ENCODE measurements around the gene ARHGEF17.

Gene ARHGEF17

DNA sequence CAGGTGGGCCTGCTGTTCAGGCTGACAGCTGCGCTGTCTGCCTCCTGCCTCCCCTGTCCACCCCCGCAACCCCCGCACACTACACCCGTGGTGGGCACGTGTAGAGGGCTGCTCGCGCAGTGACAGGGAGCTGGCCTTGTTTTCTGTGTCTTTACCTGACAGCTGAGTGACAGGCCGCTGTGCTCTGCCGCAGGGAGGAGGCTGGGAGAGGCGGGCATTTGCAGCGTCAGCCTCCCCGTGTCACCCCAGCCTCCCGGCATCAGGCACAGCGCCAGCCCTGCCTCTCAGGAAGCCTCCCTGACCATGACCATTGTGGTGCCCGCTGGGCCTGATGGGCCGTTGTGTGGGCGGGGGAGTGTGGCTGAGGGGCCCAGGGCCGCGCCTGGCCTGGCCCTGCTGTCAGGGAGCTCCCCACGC is 36.1 kb downstream of the ARHGEF17 start:
- H3K36me3 ChIP-seq (ENCODE audit: control insufficient read depth, low read length): no peaks in the 10 kb centered on the region
- no peaks in the 10 kb centered on the region for H3F3A ChIP-seq (ENCODE audit: control insufficient read depth, insufficient read depth)
- H3K9me3 ChIP-seq (ENCODE audit: control insufficient read depth, insufficient read depth, low read length): no peaks in the 10 kb centered on the region
- H4K20me1 ChIP-seq (ENCODE audit: control insufficient read depth, insufficient read depth, low read depth, low read length): no peaks in the 10 kb centered on the region
- no peaks in the 10 kb centered on the region for H3K79me2 ChIP-seq (ENCODE audit: control insufficient read depth, low read length)
- H3K27me3 ChIP-seq (ENCODE audit: control insufficient read depth, low read length): peaks cover 3% of the 10 kb centered on the region; the same call in 1 of the 2 replicates
- no peaks in the 10 kb centered on the region for H3K4me1 ChIP-seq (ENCODE audit: control insufficient read depth, low read length)
- H3K4me3 ChIP-seq (ENCODE audit: low read length): no peak overlapping the region
- no peak overlapping the region for H3K27ac ChIP-seq (ENCODE audit: low read depth, low read length)
- no peak overlapping the region for H3K4me2 ChIP-seq (ENCODE audit: low read length)
- TF ChIP-seq, protein P1, sequence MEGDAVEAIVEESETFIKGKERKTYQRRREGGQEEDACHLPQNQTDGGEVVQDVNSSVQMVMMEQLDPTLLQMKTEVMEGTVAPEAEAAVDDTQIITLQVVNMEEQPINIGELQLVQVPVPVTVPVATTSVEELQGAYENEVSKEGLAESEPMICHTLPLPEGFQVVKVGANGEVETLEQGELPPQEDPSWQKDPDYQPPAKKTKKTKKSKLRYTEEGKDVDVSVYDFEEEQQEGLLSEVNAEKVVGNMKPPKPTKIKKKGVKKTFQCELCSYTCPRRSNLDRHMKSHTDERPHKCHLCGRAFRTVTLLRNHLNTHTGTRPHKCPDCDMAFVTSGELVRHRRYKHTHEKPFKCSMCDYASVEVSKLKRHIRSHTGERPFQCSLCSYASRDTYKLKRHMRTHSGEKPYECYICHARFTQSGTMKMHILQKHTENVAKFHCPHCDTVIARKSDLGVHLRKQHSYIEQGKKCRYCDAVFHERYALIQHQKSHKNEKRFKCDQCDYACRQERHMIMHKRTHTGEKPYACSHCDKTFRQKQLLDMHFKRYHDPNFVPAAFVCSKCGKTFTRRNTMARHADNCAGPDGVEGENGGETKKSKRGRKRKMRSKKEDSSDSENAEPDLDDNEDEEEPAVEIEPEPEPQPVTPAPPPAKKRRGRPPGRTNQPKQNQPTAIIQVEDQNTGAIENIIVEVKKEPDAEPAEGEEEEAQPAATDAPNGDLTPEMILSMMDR (IDR thresholded peaks at IDR 0.05; ENCODE audit: low read depth, low read length, poor library complexity, severe bottlenecking): no peak
- no peak for TF ChIP-seq EZH2phosphoT487 (IDR thresholded peaks at IDR 0.05; ENCODE audit: borderline replicate concordance, low read length)
- no peaks in the 10 kb centered on the region for H3K9me2 ChIP-seq (replicated peaks; ENCODE audit: control insufficient read depth, low read length)

DNA sequence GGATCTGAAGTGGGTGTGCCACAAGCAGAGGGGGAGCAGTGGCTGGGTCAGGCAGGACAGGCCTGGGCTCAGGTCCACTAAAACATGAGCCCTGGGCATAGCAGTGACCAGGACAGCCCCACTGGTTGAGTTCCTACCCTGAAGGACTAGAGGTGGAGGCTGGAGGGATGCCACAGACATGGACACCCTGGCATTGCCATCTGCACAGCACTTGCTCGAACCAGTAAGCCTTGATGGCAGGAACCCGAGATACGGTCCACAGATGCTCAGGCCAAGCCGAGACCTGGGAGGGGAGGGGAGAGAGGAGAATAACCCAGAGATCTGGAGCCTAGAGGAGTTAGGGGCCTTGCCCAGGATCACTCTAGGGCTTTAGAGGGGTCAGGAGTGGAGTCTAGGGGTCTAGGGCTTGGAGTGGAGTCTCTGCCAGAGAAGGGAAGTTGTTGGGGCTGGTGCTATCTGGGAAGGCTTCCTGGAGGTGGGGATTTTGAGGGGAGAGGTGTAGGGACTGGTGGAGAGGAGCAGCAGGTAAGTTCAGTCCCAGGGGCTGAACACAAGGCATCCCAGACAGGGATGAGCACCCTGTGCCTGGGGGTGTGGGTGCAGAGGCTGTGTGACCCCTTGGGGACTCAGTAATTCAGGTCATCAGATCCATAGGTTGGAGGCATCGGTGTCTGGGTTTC is 37.5 kb downstream of the ARHGEF17 start:
- H3K4me2 ChIP-seq (ENCODE audit: low read length): no peak overlapping the region
- no peaks in the 10 kb centered on the region for H4K20me1 ChIP-seq (ENCODE audit: control insufficient read depth, insufficient read depth, low read depth, low read length)
- H3K9me2 ChIP-seq (replicated peaks; ENCODE audit: control insufficient read depth, low read length): no peaks in the 10 kb centered on the region
- H3K9me3 ChIP-seq (ENCODE audit: control insufficient read depth, insufficient read depth, low read length): no peaks in the 10 kb centered on the region
- TF ChIP-seq EZH2phosphoT487 (IDR thresholded peaks at IDR 0.05; ENCODE audit: borderline replicate concordance, low read length): no peak
- TF ChIP-seq, protein P1 (IDR thresholded peaks at IDR 0.05; ENCODE audit: low read depth, low read length, poor library complexity, severe bottlenecking): no peak
- H3K4me3 ChIP-seq (ENCODE audit: low read length): no peak overlapping the region
- H3K79me2 ChIP-seq (ENCODE audit: control insufficient read depth, low read length): no peaks in the 10 kb centered on the region
- no peaks in the 10 kb centered on the region for H3K4me1 ChIP-seq (ENCODE audit: control insufficient read depth, low read length)
- H3K27ac ChIP-seq (ENCODE audit: low read depth, low read length): no peak overlapping the region
- peaks cover 6% of the 10 kb centered on the region; the same call in 1 of the 2 replicates for H3K27me3 ChIP-seq (ENCODE audit: control insufficient read depth, low read length)
- no peaks in the 10 kb centered on the region for H3F3A ChIP-seq (ENCODE audit: control insufficient read depth, insufficient read depth)
- H3K36me3 ChIP-seq (ENCODE audit: control insufficient read depth, low read length): no peaks in the 10 kb centered on the region

DNA sequence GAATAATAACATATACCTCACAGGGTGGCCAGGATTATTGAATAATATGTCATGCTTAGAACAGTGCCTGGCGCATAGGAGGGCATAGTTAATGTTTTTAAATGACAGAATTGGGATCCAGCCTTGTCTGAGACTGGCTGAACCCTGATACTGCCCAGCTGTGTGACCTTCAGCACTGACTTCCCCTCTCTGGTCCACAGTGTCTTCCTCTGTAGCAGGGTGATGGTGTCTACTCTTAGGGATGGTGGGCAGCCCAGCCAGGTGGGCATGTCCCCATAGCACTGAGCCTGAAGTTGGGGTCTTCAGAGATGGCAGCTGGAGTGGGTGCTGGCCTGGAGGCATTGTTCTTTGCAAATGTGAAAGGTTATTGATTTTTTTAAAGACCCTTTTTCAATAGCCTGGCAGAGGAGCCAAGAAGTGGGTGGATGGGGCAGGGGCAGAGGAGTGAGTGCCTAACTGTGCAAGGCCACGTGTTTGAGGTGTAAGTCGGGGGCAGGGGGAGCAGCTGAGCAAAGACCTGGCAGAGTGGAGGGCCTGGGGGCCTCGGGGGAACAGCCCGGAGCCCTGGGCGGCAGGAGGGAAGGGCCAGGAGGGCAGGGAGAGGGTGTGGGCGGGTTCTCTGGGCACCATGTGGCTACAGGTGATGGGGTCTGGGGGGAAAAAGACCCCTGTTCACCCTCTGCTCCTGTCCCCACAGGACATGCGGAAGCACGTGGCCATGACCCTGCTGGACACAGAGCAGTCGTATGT is 38.3 kb downstream of the ARHGEF17 start:
- Histone ChIP-seq H3K36me3 (ENCODE audit: control insufficient read depth, low read length) (no peaks in the 10 kb centered on the region), H3K79me2 (ENCODE audit: control insufficient read depth, low read length) (no peaks in the 10 kb centered on the region), H4K20me1 (ENCODE audit: control insufficient read depth, insufficient read depth, low read depth, low read length) (no peaks in the 10 kb centered on the region), H3K4me1 (ENCODE audit: control insufficient read depth, low read length) (peaks cover 2% of the 10 kb centered on the region), H3K4me2 (ENCODE audit: low read length) (no peak overlapping the region), H3K9me2 (replicated peaks; ENCODE audit: control insufficient read depth, low read length) (no peaks in the 10 kb centered on the region), H3K27me3 (ENCODE audit: control insufficient read depth, low read length) (peaks cover 6% of the 10 kb centered on the region; the same call in 1 of the 2 replicates), H3F3A (ENCODE audit: control insufficient read depth, insufficient read depth) (no peaks in the 10 kb centered on the region), H3K9me3 (ENCODE audit: control insufficient read depth, insufficient read depth, low read length) (no peaks in the 10 kb centered on the region), H3K4me3 (ENCODE audit: low read length) (no peak overlapping the region), H3K27ac (ENCODE audit: low read depth, low read length) (no peak overlapping the region)
- TF ChIP-seq, protein P1 (IDR thresholded peaks at IDR 0.05; ENCODE audit: low read depth, low read length, poor library complexity, severe bottlenecking): no peak
- TF ChIP-seq EZH2phosphoT487 (IDR thresholded peaks at IDR 0.05; ENCODE audit: borderline replicate concordance, low read length): no peak
